HFF-Myc (cell line): Measurements from ENCODE around the gene PCED1A.

Source experiments
- DNase-seq: peaks from one replicate; pipeline ENCODE4 v3.0.0-alpha.2; 2011; ENCODE audit warnings: low read depth; ENCODE audit errors: extremely low read depth
- H3K4me3 ChIP-seq: replicated peaks from 2 replicates; pipeline ENCODE4 v1.5.1; 2011; ENCODE audit warnings: low read depth, mild to moderate bottlenecking, control low read depth, low read length
- TF ChIP-seq, protein P1 (sequence below): IDR thresholded peaks from 2 replicates; pipeline ENCODE4 v1.5.1; 2012; ENCODE audit warnings: mild to moderate bottlenecking, low read depth, low read length, control low read depth; ENCODE audit errors: missing control alignments

PCED1A gene

GRCh38 chr20:2880650-2881049 lies 40.2 kb upstream of the PCED1A start:
- no peak overlapping the region for H3K4me3 ChIP-seq
- DNase-seq, result no peak
- TF ChIP-seq, protein P1, sequence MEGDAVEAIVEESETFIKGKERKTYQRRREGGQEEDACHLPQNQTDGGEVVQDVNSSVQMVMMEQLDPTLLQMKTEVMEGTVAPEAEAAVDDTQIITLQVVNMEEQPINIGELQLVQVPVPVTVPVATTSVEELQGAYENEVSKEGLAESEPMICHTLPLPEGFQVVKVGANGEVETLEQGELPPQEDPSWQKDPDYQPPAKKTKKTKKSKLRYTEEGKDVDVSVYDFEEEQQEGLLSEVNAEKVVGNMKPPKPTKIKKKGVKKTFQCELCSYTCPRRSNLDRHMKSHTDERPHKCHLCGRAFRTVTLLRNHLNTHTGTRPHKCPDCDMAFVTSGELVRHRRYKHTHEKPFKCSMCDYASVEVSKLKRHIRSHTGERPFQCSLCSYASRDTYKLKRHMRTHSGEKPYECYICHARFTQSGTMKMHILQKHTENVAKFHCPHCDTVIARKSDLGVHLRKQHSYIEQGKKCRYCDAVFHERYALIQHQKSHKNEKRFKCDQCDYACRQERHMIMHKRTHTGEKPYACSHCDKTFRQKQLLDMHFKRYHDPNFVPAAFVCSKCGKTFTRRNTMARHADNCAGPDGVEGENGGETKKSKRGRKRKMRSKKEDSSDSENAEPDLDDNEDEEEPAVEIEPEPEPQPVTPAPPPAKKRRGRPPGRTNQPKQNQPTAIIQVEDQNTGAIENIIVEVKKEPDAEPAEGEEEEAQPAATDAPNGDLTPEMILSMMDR, result no peak

- no peak overlapping the region for H3K4me3 ChIP-seq
- TF ChIP-seq, protein P1, result no peak
- peak; percentile 83 for DNase-seq
Measured at GRCh38 chr20:2879146-2879545, 38.7 kb upstream of the PCED1A start.

DNA sequence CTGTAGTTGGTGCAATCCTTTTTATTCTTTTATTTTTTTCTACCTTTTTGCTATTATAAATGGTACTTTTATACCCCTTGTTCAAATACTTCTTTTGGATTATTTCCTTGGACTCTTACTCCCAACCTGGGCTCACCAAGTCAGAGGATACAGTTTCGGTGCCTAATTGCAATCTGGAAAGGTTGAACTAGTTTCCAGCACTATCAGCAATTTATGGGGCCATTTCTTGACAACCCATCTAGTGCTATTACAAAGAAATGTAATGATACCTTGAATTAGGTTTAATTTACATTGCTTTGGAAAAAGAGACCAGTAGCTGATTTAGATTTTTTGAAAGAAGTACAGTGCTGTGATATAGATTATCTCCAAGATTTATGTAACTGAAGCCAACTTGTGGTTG lies 38.1 kb upstream of the PCED1A start:
- TF ChIP-seq, protein P1, result no peak
- H3K4me3 ChIP-seq, result no peak overlapping the region

DNA sequence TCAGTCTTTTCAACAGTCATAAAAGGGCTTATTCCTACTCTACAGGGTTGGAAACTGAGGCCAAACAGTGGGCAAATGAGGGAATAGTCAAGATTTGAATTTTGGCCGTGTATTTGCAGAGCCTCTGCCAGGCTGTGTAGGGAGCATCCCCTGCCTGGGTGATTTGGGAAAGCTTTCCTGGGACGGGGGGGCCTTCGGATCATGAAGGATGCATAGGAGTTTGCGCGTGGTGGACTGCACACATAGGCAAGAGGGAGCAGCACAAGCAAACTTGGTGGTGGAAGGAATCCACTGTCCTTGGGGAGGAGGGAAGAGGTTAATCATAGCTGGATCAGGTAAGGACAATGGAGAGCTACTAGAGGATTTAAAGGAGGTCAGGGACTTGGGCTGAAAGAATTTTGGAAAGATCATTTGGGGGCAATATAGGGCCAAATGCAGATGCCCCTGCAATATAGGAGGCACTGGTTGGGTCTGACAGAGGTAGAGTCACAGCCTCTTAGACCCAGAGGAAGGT lies 35.3 kb upstream of the PCED1A start:
- TF ChIP-seq, protein P1, result no peak
- H3K4me3 ChIP-seq, result no peak overlapping the region

More for the DNA sequence above, 38.1 kb upstream of the PCED1A start:
- no peak for DNase-seq

GRCh38 chr20:2874456-2874855 lies 34.0 kb upstream of the PCED1A start:
- H3K4me3 ChIP-seq, result peak overlapping the region; percentile 69
- no peak for DNase-seq
- TF ChIP-seq, protein P1, result no peak

More for the DNA sequence above, 35.3 kb upstream of the PCED1A start:
- no peak for DNase-seq

GRCh38 chr20:2873747-2874041 lies 33.2 kb upstream of the PCED1A start:
- TF ChIP-seq, protein P1, result no peak
- peak overlapping the region; percentile 69 for H3K4me3 ChIP-seq
- no peak for DNase-seq
